NCI-H1105 treated with DMSO at 0.1 percent for 48 hours (cell line): Measurements from ENCODE around the gene CAB39L.
A peak's percentile ranks its signal among the peaks of the same experiment; 100 is the strongest.
"Not testable (repeated sequence)": the region's sequence is repeated elsewhere in the genome, so short reads cannot be mapped to it uniquely, and the experiment has no call there.

ENCODE experiments used
- DNase-seq: peaks from one replicate; lab custom pipeline; 2025; lab: John Stamatoyannopoulos, UW

Gene CAB39L

GRCh38 chr13:49308921-49309408 is 134.9 kb downstream of the CAB39L start:
- DNase-seq: no peak

GRCh38 chr13:49308097-49308875 is 135.6 kb downstream of the CAB39L start:
- no peak for DNase-seq

- DNase-seq: no peak
Measured at GRCh38 chr13:49307365-49307764, 136.5 kb downstream of the CAB39L start.

GRCh38 chr13:49305792-49306425 is 138.0 kb downstream of the CAB39L start:
- DNase-seq: peak; percentile 22

- DNase-seq: peak; percentile 48
Measured at GRCh38 chr13:49304763-49305700, 138.8 kb downstream of the CAB39L start.

- DNase-seq: no peak
Measured at GRCh38 chr13:49304356-49304755, 139.5 kb downstream of the CAB39L start.

- no peak for DNase-seq
Measured at GRCh38 chr13:49303533-49304252, 140.2 kb downstream of the CAB39L start.

- peak; percentile 55 for DNase-seq
Measured at GRCh38 chr13:49302817-49303216, 141.0 kb downstream of the CAB39L start.

GRCh38 chr13:49302222-49302621 is 141.6 kb downstream of the CAB39L start:
- no peak for DNase-seq

- DNase-seq: peak; percentile 60
Measured at GRCh38 chr13:49300739-49301589, 142.9 kb downstream of the CAB39L start.

- no peak for DNase-seq
Measured at GRCh38 chr13:49300276-49300675, 143.6 kb downstream of the CAB39L start.

- DNase-seq: no peak
Measured at GRCh38 chr13:49298903-49299605, 144.8 kb downstream of the CAB39L start.

- DNase-seq: no peak
Measured at GRCh38 chr13:49298416-49298815, 145.4 kb downstream of the CAB39L start.

GRCh38 chr13:49297338-49297737 is 146.5 kb downstream of the CAB39L start:
- DNase-seq: no peak

GRCh38 chr13:49296659-49297058 is 147.2 kb downstream of the CAB39L start:
- no peak for DNase-seq

GRCh38 chr13:49295244-49295643 is 148.6 kb downstream of the CAB39L start:
- DNase-seq: no peak

GRCh38 chr13:49294723-49295122 is 149.1 kb downstream of the CAB39L start:
- not testable (repeated sequence) for DNase-seq

- DNase-seq: peak; percentile 41
Measured at GRCh38 chr13:49292742-49293486, 150.9 kb downstream of the CAB39L start.

- DNase-seq: no peak
Measured at GRCh38 chr13:49288458-49288857, 155.4 kb downstream of the CAB39L start.
